ENCODE data around the gene CDKAL1.
"Not testable (repeated sequence)": the region's sequence is repeated elsewhere in the genome, so short reads cannot be mapped to it uniquely, and the experiment has no call there.

CDKAL1 gene

DNA sequence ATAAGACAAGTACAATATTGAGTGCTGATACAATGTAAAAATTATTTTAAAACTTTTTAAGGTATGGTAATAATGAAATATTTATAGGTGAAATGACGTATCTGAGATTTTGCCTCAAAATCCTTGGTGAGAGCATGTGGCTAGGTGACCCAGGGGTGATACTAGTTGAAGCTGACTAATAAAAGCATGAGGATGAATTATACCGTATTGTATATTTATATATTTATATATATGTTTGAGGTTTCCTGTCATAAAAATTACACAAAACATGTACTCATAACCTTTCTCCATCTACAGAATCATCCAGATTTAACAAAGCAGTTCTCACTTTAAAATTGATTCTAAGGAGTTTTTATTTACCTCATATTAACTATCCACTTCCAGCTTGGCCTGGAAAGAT is 358.1 kb downstream of the CDKAL1 start:
- no peak for DNase-seq

DNA sequence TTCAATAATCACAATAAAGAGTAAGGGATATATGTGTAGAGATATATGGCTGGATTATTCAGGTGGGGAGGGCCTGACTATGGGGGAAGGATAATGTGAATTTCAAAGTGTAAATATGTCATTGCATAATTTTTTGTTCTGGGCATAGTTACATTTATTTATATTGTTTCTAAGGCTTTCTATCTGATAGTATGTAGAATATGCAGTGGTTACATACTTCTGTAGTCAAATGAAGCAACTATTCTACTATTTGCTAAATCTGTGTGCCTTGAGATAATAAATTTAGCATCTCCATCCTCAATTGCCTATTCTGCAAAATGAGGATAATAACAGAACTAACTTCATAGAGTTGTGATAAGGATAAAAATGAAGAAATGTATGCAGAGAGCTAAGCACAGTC is 359.2 kb downstream of the CDKAL1 start:
- no peak for DNase-seq

DNA sequence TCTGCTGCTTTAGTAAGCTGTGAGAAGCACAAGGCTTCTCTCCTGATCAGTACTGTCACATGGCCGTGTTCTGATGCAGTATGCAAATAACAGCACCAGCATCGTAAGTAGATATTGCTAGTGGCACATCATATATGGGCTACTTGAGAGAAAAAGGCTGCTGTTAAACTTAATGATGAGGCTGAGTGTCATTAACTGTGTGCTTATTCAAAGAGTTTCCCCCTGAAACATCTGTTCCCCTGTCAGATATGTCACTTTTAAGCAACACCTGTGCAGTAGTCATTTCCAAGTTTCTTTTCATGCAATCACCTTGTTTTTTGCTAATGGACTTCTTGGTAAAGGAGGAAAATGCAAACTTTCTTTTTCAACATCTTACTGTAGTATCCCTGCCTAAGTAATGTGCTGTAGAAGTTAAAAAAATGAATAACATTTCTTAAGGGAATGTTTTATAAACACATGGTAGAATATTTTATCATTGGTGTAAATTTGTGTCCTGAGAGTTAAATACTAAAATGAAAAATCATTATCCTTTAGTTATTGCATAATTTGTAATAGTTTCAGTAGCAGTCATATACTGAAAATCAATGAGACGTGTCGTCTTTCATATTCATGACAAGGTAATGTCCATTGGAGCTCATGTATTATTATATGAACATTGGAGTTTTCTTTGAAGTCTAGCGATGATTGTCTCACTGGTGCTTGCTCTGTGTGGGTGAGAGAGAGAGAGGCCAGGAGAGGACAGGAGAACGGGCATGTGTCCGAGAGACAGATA is 366.3 kb downstream of the CDKAL1 start:
- no peak for DNase-seq

DNA sequence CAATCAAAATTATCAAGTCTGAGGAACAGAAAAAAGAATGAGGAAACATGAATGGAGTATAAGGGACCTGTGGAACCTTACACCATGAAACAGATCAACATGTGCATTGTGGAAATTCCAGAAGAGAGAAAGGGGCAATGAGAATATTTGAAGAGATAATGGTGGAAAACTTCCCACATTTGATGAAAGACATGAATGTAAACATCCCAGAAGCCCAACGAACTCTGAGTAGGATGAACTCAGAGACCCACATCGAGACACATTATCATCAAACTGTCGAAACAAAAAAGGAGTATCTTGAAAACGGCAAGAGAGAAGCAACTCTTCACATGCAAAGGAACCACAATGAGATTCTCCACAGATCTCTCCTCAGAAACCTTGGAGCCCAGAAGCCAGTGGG is 371.1 kb downstream of the CDKAL1 start:
- DNase-seq, result no peak

DNA sequence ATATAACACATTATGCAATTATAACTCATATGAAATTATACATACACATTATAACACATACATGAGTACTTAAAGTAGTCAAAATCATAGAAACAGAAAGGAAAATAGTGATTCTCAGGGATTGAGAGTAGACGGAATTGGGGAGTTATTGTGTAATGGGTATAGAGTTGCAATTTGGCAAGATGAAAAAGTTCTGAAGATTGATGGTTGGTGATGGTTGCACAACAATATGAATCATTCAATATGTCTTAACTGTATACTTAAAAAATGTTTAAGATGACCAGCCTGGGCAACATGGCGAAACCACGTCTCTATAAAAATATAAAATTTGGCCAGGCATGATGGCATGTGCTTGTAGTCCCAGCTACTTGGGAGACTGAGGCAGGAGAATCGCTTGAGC is 372.7 kb downstream of the CDKAL1 start:
- no peak for DNase-seq

DNA sequence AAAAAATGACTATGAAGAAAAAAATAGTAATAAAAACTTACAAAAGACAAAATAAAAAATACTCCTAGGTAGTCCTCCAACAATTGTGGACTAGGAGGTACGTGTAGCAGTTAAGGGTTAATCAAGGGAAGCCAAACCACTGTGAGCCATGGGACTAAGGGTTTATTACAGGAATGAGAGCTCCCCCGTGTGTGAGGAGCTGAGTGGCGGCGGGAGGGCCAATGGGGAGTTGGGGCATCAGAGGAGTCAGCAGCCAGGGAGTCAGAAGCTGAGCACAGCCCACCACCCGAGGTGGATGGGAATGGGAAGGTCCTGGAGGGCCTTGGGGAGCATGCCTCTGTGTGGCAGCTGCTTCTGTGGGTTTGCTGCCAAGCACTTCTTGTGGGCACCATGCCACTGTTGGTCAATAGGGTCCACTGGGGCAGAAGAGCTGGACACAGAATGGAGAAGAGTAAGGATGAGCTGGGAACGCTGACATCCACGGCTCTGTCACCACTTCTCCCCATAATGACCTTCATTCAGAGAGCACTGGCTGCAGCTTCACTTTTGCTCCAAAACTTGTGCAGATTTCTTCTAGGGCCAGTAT is 373.3 kb downstream of the CDKAL1 start:
- DNase-seq, result no peak

DNA sequence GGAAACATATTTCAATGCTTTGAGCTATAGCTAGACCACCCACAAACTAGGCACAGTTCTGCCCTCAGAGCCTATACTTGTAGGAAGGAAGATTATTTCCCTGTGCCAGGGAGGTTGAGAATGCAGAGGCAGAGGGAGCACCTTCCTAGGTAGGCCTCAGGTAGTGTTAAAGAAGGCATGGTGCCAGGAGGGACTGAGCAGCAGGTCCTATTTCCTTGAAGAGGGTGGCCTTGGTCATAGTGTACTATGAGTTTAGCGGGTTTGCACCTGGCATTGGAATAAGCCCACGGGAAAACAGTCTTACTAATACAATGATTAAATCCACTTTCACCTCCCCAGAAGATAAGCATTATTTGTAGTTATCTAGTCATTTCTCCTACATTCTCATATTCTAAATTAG is 375.4 kb downstream of the CDKAL1 start:
- DNase-seq, result no peak

DNA sequence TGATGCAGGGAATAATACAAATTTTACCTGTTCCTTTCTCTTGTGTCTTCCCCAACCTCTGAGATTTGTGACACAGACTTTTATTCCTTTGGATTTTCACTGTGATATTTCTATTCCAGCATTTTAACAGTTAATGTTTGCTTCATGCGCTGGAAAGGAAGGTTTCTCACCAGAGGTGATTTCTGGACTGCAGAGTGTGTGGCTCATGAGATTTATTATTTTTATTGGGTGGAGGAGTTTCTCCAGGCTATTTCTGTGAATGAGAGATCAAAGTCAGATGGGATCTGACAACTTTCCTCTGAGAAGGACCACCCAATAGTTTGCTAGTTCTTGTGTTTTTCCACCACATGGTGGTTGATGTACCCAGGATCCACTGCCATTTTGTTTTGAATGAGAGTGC is 377.5 kb downstream of the CDKAL1 start:
- DNase-seq, result no peak

DNA sequence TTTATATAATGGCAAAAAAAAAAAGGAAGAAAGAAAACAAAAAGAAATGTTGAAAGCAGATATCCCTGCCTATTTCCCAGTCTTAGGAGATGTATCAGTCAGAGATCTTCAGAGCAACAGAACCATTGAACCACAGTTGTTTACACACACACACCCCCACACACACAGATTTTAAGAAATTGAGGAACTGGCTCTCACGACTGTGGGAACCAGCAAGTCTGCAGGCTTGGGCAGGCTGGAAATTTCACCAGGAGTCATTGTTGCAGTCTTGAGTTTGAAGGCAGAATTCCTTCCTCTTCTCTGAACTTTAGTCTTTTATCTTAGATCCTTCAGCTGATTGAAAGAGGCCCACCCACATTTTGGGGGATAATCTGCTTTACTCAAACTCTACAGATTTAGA is 380.9 kb downstream of the CDKAL1 start:
- DNase-seq, result no peak

DNA sequence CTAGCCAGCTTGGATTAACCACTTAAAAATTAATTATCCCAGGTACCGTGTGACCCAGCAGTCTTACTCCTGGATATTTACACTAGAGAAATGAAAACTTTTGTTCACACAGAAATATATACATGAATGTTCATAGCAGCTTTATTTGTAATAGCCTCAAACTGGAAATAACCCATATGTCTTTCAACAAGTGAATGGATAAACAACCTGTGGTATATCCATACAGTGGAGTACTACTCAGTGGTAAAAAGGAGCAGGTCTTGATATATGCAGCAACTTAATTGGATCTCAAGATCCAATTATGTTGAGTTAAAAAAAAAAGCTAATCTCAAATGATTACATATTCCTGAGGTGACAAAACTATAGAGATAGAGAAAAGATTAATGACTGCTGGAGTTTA is 381.4 kb downstream of the CDKAL1 start:
- DNase-seq, result no peak

DNA sequence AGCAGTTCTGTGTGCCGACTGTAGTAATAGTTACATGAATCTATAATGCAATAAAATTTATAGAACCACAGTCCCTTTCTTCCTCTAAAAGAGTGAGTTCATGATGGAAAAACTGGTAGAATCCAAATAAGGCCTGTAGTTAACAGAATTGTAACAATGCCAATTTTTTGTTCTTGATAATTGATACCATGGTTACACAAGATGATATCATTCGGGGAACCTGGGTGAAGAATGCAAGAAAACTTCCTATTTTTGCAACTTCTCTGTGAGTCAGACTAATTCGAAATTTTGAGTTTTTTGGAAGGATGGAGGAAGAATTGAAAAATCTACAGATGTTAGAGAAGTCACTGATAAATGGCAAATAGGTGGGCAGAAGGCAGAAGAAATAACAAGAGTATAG is 381.8 kb downstream of the CDKAL1 start:
- no peak for DNase-seq

DNA sequence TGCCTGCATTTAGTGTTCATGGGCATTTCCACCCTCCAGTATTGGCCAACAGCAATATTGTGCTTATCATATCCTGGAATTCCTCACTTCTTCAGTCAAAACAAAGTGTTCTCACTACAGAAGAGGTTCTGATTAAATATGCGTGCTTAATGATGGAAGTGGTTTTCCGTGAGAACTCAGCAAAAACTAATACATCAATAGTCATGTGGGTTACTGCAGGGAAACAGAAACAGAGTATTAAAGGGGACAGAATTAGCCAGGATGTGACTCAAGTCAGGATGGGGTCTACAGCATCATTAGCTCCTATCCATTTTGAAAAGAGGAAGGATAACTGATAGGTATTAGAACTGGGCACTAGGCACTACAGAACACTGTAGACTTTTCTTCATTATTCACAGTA is 384.6 kb downstream of the CDKAL1 start:
- no peak for DNase-seq

DNA sequence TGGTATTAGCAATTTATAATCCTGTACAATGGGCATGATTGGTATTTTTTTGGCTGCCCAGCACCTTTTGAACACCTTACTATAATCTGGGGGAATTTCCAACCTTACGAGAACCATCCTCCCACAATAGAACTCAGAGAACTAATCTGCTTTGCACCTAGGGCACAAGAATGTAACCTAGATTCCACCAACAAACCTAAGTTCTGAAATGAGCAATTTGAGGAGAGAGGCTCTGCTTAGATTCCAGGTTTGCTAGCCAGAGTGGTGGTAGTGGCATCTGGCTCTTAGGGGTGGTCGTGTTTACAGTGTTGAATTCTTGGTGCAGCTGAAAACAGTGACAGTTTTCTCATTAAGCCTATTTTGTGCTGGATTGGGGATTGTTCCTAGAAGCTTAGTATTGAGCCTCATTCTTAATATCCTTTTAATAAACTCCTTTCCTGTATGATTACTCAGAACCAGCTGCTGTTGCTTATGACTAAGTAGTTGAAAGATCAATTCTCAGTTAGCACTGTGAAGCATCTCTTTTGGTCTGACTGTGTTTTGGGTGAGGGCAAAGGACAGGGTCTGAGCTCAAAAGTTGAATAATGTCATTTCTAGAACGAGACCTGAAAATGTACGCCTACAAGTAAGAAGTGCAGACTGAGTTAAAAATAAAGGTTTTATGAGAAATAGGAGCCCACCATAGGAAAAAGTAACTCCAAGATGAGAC is 385.6 kb downstream of the CDKAL1 start:
- DNase-seq, result no peak

DNA sequence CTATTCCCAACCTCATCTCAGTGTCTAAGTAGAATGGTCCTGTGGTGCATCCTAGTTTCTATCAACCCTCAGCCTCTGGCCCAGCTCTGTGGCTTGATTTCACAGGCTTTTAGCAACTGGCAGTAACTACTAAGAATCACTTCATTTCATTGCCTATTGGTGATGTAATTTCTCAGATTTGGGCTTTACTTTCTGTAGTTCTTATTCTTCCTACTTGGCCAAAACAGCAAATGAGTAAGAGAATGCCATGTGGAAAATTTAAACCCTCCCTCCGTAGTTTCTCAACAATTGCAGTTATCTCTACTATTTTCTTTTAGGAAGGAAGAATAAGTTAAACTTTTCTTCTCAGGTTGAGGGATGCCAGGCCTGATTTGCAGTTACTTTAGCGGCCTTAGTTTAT is 387.3 kb downstream of the CDKAL1 start:
- no peak for DNase-seq

DNA sequence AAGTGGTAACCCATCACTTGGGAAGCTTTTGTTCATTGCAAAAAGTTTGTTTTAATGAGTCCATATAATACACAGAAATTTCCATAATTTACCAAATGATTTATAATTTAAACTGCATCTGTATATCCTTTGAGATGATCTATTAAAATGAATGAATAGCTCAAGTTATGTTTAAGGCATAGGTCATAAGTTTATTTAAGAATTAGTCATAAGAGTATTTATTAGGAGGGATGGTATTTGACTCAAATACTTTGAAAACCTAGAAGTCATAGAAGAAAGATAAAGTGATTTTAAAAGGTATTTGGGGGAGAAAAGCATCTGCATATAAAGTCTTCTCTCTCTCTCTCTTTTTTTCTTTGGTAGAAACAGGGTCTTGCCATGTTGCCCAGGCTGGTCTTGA is 388.5 kb downstream of the CDKAL1 start:
- no peak for DNase-seq

DNA sequence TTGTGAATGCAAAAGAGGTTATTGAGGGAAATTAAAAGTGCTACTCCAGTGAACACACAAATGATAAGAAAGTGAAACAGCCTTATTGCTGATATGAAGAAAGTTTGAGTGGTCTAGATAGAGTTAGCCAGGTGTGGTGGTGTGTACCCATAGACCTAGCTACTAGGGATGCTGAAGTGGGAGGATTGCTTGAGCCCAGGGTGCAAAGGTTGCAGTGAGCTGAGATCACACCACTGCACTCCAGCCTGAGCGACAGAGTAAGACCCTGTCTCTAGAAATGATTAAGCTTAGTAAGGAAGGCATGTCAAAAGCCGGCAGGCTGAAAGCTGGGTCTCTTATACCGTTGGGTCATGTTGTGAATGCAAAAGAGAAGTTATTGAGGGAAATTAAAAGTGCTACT is 389.8 kb downstream of the CDKAL1 start:
- not testable (repeated sequence) for DNase-seq

DNA sequence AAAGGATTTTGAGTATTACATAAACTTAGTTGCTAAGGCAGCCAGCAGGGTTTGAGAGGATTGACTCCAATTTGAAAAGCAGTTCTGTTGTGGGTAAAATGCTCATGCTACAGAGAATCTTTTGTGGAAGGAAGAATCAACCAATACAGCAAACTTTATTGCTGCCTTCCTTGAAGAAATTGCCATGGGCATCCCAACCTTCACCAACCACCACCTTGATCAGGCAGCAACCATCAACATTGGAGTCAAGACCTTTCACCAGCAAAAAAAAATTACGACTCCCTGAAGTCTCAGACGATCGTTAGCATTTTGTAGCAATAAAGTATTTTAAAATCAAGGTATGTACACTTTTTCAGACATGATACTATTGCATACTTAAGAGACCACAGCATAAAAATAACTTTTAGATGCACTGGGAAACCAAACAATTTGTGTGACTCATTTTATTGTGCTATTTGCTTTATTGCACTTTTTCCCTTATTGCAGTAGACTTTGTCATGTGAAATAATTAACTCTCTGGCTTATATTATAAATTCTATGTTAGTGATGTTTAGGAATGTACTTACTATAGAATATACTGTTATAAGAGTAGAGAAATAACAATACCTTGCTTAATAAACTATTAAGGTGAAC is 390.8 kb downstream of the CDKAL1 start:
- no peak for DNase-seq

DNA sequence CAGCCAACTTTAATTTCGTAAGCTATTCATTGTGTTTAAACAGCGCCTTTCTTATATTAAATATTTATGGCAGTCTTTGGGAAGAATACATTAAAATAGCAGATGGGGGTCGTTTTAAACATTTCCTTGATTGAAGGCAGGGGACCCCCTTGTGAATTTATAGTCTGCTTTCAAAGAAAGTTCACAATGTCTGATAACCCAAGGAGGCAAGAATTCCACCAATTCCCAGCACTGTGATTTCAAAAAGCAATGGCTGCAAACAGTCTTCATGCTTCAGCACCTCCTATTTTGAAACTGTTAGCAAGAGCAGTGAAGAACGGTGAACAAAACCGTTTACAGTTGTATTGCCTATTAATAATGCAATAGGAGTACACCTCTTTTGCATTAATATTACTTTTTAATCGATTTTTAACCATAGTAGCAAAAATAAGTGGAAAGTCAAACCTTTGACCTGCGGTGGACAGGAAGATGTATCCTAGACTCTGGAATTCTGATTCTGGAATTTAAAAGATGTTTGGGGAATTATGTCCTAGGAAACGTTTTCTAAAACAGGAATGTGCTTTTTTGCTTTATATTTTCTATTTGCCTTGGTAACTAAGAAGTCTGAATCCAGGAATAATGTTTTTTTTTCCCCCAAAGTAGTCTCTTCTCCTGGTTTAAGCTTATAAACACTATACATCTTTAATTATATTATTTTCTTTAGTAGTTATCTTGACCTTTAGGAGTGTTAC is 393.0 kb downstream of the CDKAL1 start:
- DNase-seq, result no peak

DNA sequence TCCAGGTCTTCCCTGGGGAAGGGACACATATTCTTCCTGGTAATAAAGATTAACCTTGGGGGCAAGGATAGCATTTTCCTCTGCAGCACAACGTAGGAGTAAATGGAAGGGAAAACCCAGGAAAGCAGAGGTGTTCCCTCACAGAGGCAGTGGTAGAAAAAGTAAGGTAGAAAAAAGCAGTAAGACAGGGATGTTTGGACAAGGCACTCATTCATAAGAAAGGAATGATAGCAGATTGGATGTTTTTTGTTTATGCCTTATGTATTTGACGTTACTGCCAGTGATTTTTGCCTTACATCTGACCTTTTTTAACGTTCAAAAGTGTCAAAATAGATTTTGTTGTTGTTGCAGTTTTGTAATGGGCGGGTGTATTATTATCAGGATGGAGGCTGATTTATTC is 395.0 kb downstream of the CDKAL1 start:
- DNase-seq, result no peak

DNA sequence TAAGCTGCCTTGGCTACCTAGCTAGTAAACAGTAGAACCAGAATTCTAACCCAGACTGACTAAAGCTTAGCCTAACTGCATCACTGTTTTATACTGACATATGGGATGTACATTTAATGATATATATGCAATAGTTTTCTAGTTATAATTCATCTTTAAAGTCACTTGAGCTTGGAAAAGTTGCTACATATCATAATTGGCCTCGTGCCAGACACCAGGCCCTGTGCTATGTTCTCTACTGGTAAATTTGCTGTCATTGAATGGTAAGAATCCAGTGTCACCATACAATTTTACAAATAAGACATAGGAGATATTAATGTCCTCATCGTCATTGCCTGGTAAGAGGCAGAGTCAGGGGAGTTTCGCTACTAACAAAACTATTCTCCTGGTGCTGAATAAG is 396.8 kb downstream of the CDKAL1 start:
- DNase-seq, result no peak

DNA sequence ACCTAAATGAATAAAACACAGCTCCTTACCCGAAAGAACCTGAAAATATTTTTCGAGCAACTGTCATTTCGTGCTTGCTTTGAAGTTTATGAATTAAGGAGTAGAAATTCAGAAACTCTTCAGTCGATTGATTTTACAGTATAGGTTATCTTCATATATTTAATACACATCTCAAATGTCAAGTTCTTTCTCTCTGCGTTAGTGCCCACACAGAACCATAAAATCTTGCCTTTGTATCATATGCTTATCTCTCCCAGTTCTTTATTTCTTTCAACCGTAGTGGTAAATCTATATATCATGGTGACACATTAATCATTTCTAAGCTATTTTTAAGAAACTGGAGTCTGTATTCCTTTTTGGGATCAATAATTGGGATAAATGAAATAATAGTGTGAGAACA is 397.5 kb downstream of the CDKAL1 start:
- no peak for DNase-seq

DNA sequence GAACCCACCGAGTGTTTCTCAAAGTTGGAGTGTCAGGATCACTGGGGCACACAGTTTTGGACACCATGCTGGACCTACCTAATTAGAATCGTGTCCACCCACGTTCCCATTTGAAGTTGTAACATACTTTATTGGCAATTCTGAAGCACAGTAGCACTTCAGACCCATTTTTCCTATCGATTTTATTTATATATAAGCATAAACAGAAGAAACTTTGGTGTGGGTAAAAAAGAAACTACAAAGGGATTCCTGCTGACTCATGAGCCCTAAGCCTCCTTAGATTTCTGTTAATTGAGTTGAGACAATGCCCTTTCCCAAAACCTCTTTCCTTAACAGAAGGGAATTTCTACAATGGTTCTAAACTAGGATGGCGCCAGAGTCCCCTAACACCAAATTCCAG is 398.0 kb downstream of the CDKAL1 start:
- no peak for DNase-seq

All from CD4-positive, alpha-beta T cell treated with Interferon gamma for 1 hour (primary cell).